OCI-LY1 (cell line): Measurements from ENCODE around the gene SMU1.
A peak's percentile ranks its signal among the peaks of the same experiment; 100 is the strongest.

Experiments used
- H2AFZ ChIP-seq: fragments of 200-600 bp; sonication (generic), shearing (Covaris generic); 2 replicates; pipeline ENCODE4 v1.6.0; 2014; ENCODE audit warnings: antibody characterized with exemption, mild to moderate bottlenecking, low read length
- H3F3A ChIP-seq: fragments of 200-600 bp; sonication (generic), shearing (Covaris generic); 2 replicates; pipeline ENCODE4 v1.6.0; 2014; ENCODE audit warnings: mild to moderate bottlenecking, antibody characterized with exemption, low read length, moderate library complexity; ENCODE audit not compliant: insufficient read depth
- H3K27ac ChIP-seq: fragments of 200-600 bp; sonication (generic); 2 replicates; pipeline ENCODE4 v1.5.1; 2014; ENCODE audit warnings: low read length, mixed run types, mild to moderate bottlenecking, low read depth; ENCODE audit not compliant: poor library complexity, severe bottlenecking
- H3K27me3 ChIP-seq: fragments of 200-600 bp; sonication (generic); 2 replicates; pipeline ENCODE4 v1.6.0; 2014; ENCODE audit warnings: antibody characterized with exemption, mild to moderate bottlenecking, low read length, moderate library complexity; ENCODE audit not compliant: insufficient read depth
- H3K36me3 ChIP-seq: fragments of 200-600 bp; sonication (generic); 2 replicates; pipeline ENCODE4 v1.6.1; 2014; ENCODE audit warnings: mild to moderate bottlenecking, antibody characterized with exemption, low read length, moderate library complexity, mixed read lengths; ENCODE audit not compliant: insufficient read depth
- H3K4me1 ChIP-seq: fragments of 200-600 bp; sonication (generic); 2 replicates; pipeline ENCODE4 v1.5.1; 2014; ENCODE audit warnings: mild to moderate bottlenecking, low read length, moderate library complexity; ENCODE audit not compliant: insufficient read depth, severe bottlenecking
- H3K4me2 ChIP-seq: fragments of 200-600 bp; sonication (generic), shearing (Covaris generic); 2 replicates; pipeline ENCODE4 v1.6.1; 2014; ENCODE audit warnings: low read length
- H3K4me3 ChIP-seq: fragments of 200-600 bp; sonication (generic); 2 replicates; pipeline ENCODE4 v1.5.1; 2014; ENCODE audit warnings: low read length, low read depth, mild to moderate bottlenecking, mixed read lengths; ENCODE audit not compliant: poor library complexity, severe bottlenecking
- H3K79me2 ChIP-seq: fragments of 200-600 bp; shearing (Covaris generic); 2 replicates; pipeline ENCODE4 v1.6.1; 2016; ENCODE audit warnings: mixed run types, low read length, mixed read lengths; ENCODE audit not compliant: insufficient read depth
- H3K9ac ChIP-seq: fragments of 200-600 bp; sonication (generic), shearing (Covaris generic); 2 replicates; pipeline ENCODE4 v1.6.1; 2014; ENCODE audit warnings: mild to moderate bottlenecking, low read length, mixed read lengths
- H3K9me2 ChIP-seq: fragments of 200-600 bp; sonication (generic), shearing (Covaris generic); 2 replicates; pipeline ENCODE4 v1.6.1; 2014; ENCODE audit warnings: low read depth, mild to moderate bottlenecking, low read length, mixed read lengths
- H3K9me3 ChIP-seq: fragments of 200-600 bp; shearing (Covaris generic); 2 replicates; pipeline ENCODE4 v1.6.1; 2014; ENCODE audit warnings: low read length, mixed read lengths
- H4K20me1 ChIP-seq: fragments of 200-600 bp; sonication (generic), shearing (Covaris generic); 2 replicates; pipeline ENCODE4 v1.6.0; 2016; ENCODE audit warnings: mild to moderate bottlenecking, low read length; ENCODE audit not compliant: insufficient read depth
- CTCF ChIP-seq: fragments of 200-600 bp; sonication (generic), shearing (Covaris generic); IDR thresholded peaks from 2 replicates; pipeline ENCODE4 v1.5.1; 2017; ENCODE audit warnings: mild to moderate bottlenecking, antibody characterized with exemption, low read length, moderate library complexity, mixed read lengths
- EZH2 ChIP-seq: fragments of 200-600 bp; sonication (generic), shearing (Covaris generic); IDR thresholded peaks from 2 replicates; pipeline ENCODE4 v1.8.0; 2017; ENCODE audit warnings: borderline replicate concordance, mixed run types, mild to moderate bottlenecking, antibody characterized with exemption, low read length, moderate library complexity, mixed read lengths

Gene SMU1

GRCh38 chr9:33022303-33022702 is 54.2 kb downstream of the SMU1 start:
- H3K4me3 ChIP-seq: peak overlapping the region; percentile 27
- TF ChIP-seq CTCF: no peak
- no peak for TF ChIP-seq EZH2
- peaks cover 37% of the 10 kb centered on the region for H3K4me1 ChIP-seq
- peaks cover 66% of the 10 kb centered on the region for H3K79me2 ChIP-seq
- H4K20me1 ChIP-seq: 0 out of 2 replicates have a peak, but pooled peaks cover 3% of the 10 kb centered on the region
- H3K9me3 ChIP-seq: no peaks in the 10 kb centered on the region
- no peaks in the 10 kb centered on the region for H3K27me3 ChIP-seq
- no peaks in the 10 kb centered on the region; the same call in 1 of the 2 replicates for H3F3A ChIP-seq
- peak overlapping the region; percentile 93 for H3K4me2 ChIP-seq
- no peaks in the 10 kb centered on the region for H3K9me2 ChIP-seq
- peak overlapping the region; percentile 30 for H3K27ac ChIP-seq
- peak overlapping the region; percentile 19 for H3K9ac ChIP-seq
- no peak overlapping the region for H2AFZ ChIP-seq
- H3K36me3 ChIP-seq: peaks cover 54% of the 10 kb centered on the region

GRCh38 chr9:33019797-33020196 is 56.7 kb downstream of the SMU1 start:
- no peak overlapping the region for H3K4me2 ChIP-seq
- H3K9ac ChIP-seq: no peak overlapping the region
- H3K4me3 ChIP-seq: no peak overlapping the region
- no peaks in the 10 kb centered on the region for H3K9me3 ChIP-seq
- H4K20me1 ChIP-seq: no peaks in the 10 kb centered on the region
- H3K4me1 ChIP-seq: peaks cover 23% of the 10 kb centered on the region
- H3K27ac ChIP-seq: no peak overlapping the region
- H3F3A ChIP-seq: no peaks in the 10 kb centered on the region; the same call in 1 of the 2 replicates
- no peak for TF ChIP-seq CTCF
- no peak for TF ChIP-seq EZH2
- no peaks in the 10 kb centered on the region for H3K9me2 ChIP-seq
- no peak overlapping the region for H2AFZ ChIP-seq
- H3K36me3 ChIP-seq: peaks cover 38% of the 10 kb centered on the region
- no peaks in the 10 kb centered on the region for H3K27me3 ChIP-seq
- H3K79me2 ChIP-seq: peaks cover 44% of the 10 kb centered on the region

GRCh38 chr9:33017283-33018041 is 59.0 kb downstream of the SMU1 start:
- Histone ChIP-seq H3K27me3 (no peaks in the 10 kb centered on the region), H2AFZ (no peak overlapping the region), H3K27ac (no peak overlapping the region), H3K9ac (no peak overlapping the region), H3K4me2 (no peak overlapping the region), H3K36me3 (peaks cover 31% of the 10 kb centered on the region), H3K9me2 (no peaks in the 10 kb centered on the region), H3K9me3 (no peaks in the 10 kb centered on the region), H3K4me1 (peaks cover 5% of the 10 kb centered on the region), H3K79me2 (peaks cover 20% of the 10 kb centered on the region), H3K4me3 (no peak overlapping the region), H3F3A (no peaks in the 10 kb centered on the region; the same call in 1 of the 2 replicates), H4K20me1 (no peaks in the 10 kb centered on the region)
- no peak for TF ChIP-seq EZH2
- TF ChIP-seq CTCF: no peak
